CD8-positive, alpha-beta memory T cell (primary cell): ENCODE results near the gene MYO1H. TPM values are rescaled to one million over a fixed set of nuclear protein-coding genes. Genes with fewer than 3 reads are reported as not detected.

Source experiments
- CTCF ChIA-PET: fragments of 350-600 bp; sonication (Branson Sonifier 250); formaldehyde crosslinking; loops from one replicate; lab custom pipeline; 2021; ENCODE audit warnings: antibody characterized with exemption; lab: Charles Lee
- POLR2A ChIA-PET: fragments of 350-600 bp; sonication (Branson Sonifier 250); formaldehyde crosslinking; loops from one replicate; lab custom pipeline; 2021; ENCODE audit warnings: antibody characterized with exemption; lab: Charles Lee
- DNase-seq, 5 donors: peaks; one replicate each; pipeline versions ENCODE4 v3.0.0 to v3.0.0-alpha.2; 2020 to 2022; ENCODE audit warnings: mixed read lengths in 1 of 5
- H3K27ac ChIP-seq: one replicate; pipeline ENCODE4 v1.7.0; 2013; ENCODE audit warnings: low read depth, mild to moderate bottlenecking, low read length, moderate library complexity
- H3K27me3 ChIP-seq: 2 replicates; pipeline ENCODE4 v1.7.0; 2013; ENCODE audit warnings: low read length, mild to moderate bottlenecking; ENCODE audit not compliant: insufficient read depth, poor library complexity, severe bottlenecking
- H3K36me3 ChIP-seq: 2 replicates; pipeline ENCODE4 v1.7.0; 2013; ENCODE audit warnings: mild to moderate bottlenecking, low read length, moderate library complexity; ENCODE audit not compliant: insufficient read depth
- H3K4me1 ChIP-seq: 2 replicates; pipeline ENCODE4 v1.7.0; 2013; ENCODE audit warnings: mild to moderate bottlenecking, low read length, moderate library complexity; ENCODE audit not compliant: insufficient read depth
- H3K4me3 ChIP-seq: 2 replicates; pipeline ENCODE4 v1.7.0; 2013; ENCODE audit warnings: mild to moderate bottlenecking, low read length
- H3K9me3 ChIP-seq: 2 replicates; pipeline ENCODE4 v1.7.0; 2013; ENCODE audit warnings: mild to moderate bottlenecking, low read length
- H3K27ac Mint-ChIP-seq, 8 donors: one replicate each; pipeline ENCODE4 v1.8.0; 2020 to 2021; ENCODE audit warnings: mixed read lengths in 8 of 8, mild to moderate bottlenecking in 6 of 8, inconsistent platforms in 3 of 8, moderate library complexity in 3 of 8
- H3K27me3 Mint-ChIP-seq, 2 donors: one replicate each; pipeline ENCODE4 v1.8.0; 2020 to 2021; ENCODE audit warnings: mixed read lengths in 2 of 2, mild to moderate bottlenecking in 1 of 2, moderate library complexity in 1 of 2
- H3K36me3 Mint-ChIP-seq, 3 donors: one replicate each; pipeline ENCODE4 v1.8.0; 2020 to 2021; ENCODE audit warnings: mixed read lengths in 3 of 3, inconsistent platforms in 1 of 3, mild to moderate bottlenecking in 1 of 3
- H3K4me1 Mint-ChIP-seq, 3 donors: one replicate each; pipeline ENCODE4 v1.8.0; 2020 to 2021; ENCODE audit warnings: mixed read lengths in 3 of 3, inconsistent platforms in 1 of 3, mild to moderate bottlenecking in 1 of 3
- H3K4me3 Mint-ChIP-seq, 7 donors: one replicate each; pipeline ENCODE4 v1.8.0; 2020 to 2021; ENCODE audit warnings: mixed read lengths in 7 of 7, mild to moderate bottlenecking in 6 of 7, moderate library complexity in 4 of 7, inconsistent platforms in 2 of 7
- H3K9me3 Mint-ChIP-seq, 5 donors: one replicate each; pipeline ENCODE4 v1.8.0; 2020 to 2022; ENCODE audit warnings: mixed read lengths in 5 of 5, mild to moderate bottlenecking in 3 of 5, moderate library complexity in 2 of 5, inconsistent platforms in 1 of 5
- polyA plus RNA-seq: library from polyadenylated mRNA; unstranded; fragments of 300-500 nt; fragmentation: Illumina TruSeq; gene quantifications from one replicate; pipeline ENCODE4 v1.2.3, GENCODE V29; 2021
- total RNA-seq, 2 experiments: library from RNA; stranded (reverse); gene quantifications; one replicate each; pipeline ENCODE4 v1.2.3, GENCODE V29; 2021

The MYO1H gene
- total and polyA plus RNA-seq, 3 experiments from 2014 or later = not detected

- ChIA-PET CTCF (interaction anchor here (2.5 kb wide), 1 partner anchor 16 kb away, joined by 8 read pairs; no protein-coding TSS in a partner anchor), POLR2A (no interaction called here)
- no peaks in the 10 kb centered on the region for H3K27me3 Mint-ChIP-seq
- no peaks in the 10 kb centered on the region for H3K27me3 ChIP-seq
- no peak overlapping the region for H3K27ac ChIP-seq
- H3K36me3 Mint-ChIP-seq = peaks cover 0 to 91% (median 10%) of the 10 kb centered on the region in 3 donors
- H3K4me3 Mint-ChIP-seq = no peak overlapping the region
- H3K4me1 Mint-ChIP-seq = peaks cover 2 to 6% (median 3%) of the 10 kb centered on the region in 3 donors
- no peak for DNase-seq
- H3K27ac Mint-ChIP-seq = no peak overlapping the region
- no peaks in the 10 kb centered on the region for H3K9me3 ChIP-seq
- H3K36me3 ChIP-seq = peaks cover 10% of the 10 kb centered on the region
- no peaks in the 10 kb centered on the region for H3K4me1 ChIP-seq
- H3K4me3 ChIP-seq = no peak overlapping the region
- no peaks in the 10 kb centered on the region for H3K9me3 Mint-ChIP-seq
Measured at GRCh38 chr12:109448707-109449390, 101.1 kb downstream of the MYO1H start.

- peak overlapping the region in 1 of 8 donors; percentile 87 for H3K27ac Mint-ChIP-seq
- peaks cover 17% of the 10 kb centered on the region for H3K36me3 ChIP-seq
- POLR2A ChIA-PET = no interaction called here
Measured at GRCh38 chr12:109449845-109450532, 102.3 kb downstream of the MYO1H start.

GRCh38 chr12:109450980-109451379 lies 103.3 kb downstream of the MYO1H start:
- Histone ChIP-seq H3K4me3 (no peak overlapping the region), H3K9me3 (no peaks in the 10 kb centered on the region), H3K4me1 (no peaks in the 10 kb centered on the region), H3K36me3 (peaks cover 27% of the 10 kb centered on the region), H3K27ac (no peak overlapping the region), H3K27me3 (no peaks in the 10 kb centered on the region)
- peak overlapping the region in 1 of 7 donors; percentile 48 for H3K4me3 Mint-ChIP-seq
- H3K27ac Mint-ChIP-seq = peak overlapping the region in 3 of 8 donors; percentile 2 to 87 (median 85)
- DNase-seq = no peak
- H3K36me3 Mint-ChIP-seq = peaks cover 0 to 94% (median 12%) of the 10 kb centered on the region in 3 donors
- POLR2A ChIA-PET = no interaction called here
- CTCF ChIA-PET = interaction anchor here (0.8 to 2.5 kb wide), 2 partner anchors 18 to 23 kb away, joined by 3 to 8 read pairs; no protein-coding TSS in a partner anchor
- no peaks in the 10 kb centered on the region for H3K27me3 Mint-ChIP-seq
- no peaks in the 10 kb centered on the region for H3K9me3 Mint-ChIP-seq
- H3K4me1 Mint-ChIP-seq = peaks cover 2 to 6% (median 3%) of the 10 kb centered on the region in 3 donors

More at GRCh38 chr12:109449845-109450532, 102.3 kb downstream of the MYO1H start:
- Mint-ChIP-seq H3K4me3 (peak overlapping the region in 1 of 7 donors; percentile 48), H3K9me3 (no peaks in the 10 kb centered on the region), H3K4me1 (peaks cover 2 to 6% (median 3%) of the 10 kb centered on the region in 3 donors), H3K36me3 (peaks cover 0 to 94% (median 12%) of the 10 kb centered on the region in 3 donors), H3K27me3 (no peaks in the 10 kb centered on the region)
- Histone ChIP-seq H3K9me3 (no peaks in the 10 kb centered on the region), H3K4me3 (no peak overlapping the region), H3K27me3 (no peaks in the 10 kb centered on the region), H3K4me1 (no peaks in the 10 kb centered on the region), H3K27ac (no peak overlapping the region)
- CTCF ChIA-PET = interaction anchor here (0.8 to 2.5 kb wide), 2 partner anchors 17 to 22 kb away, joined by 3 to 8 read pairs; no protein-coding TSS in a partner anchor
- no peak for DNase-seq

- Histone ChIP-seq H3K9me3 (no peaks in the 10 kb centered on the region), H3K27me3 (no peaks in the 10 kb centered on the region), H3K4me3 (no peak overlapping the region), H3K27ac (no peak overlapping the region), H3K4me1 (no peaks in the 10 kb centered on the region), H3K36me3 (peaks cover 30% of the 10 kb centered on the region)
- CTCF ChIA-PET = no interaction called here
- Mint-ChIP-seq H3K4me3 (peak overlapping the region in 1 of 7 donors; percentile 48), H3K9me3 (no peaks in the 10 kb centered on the region), H3K27me3 (no peaks in the 10 kb centered on the region), H3K27ac (peak overlapping the region in 3 of 8 donors; percentile 2 to 87 (median 85)), H3K4me1 (peaks cover 2 to 6% (median 3%) of the 10 kb centered on the region in 3 donors), H3K36me3 (peaks cover 0 to 94% (median 12%) of the 10 kb centered on the region in 3 donors)
- DNase-seq = no peak
- POLR2A ChIA-PET = no interaction called here
Measured at GRCh38 chr12:109451400-109451799, 103.7 kb downstream of the MYO1H start.

GRCh38 chr12:109452489-109452888 lies 104.8 kb downstream of the MYO1H start:
- no peak overlapping the region for H3K27ac ChIP-seq
- no peaks in the 10 kb centered on the region for H3K9me3 ChIP-seq
- ChIA-PET CTCF (interaction anchor here (1.2 to 1.5 kb wide), 2 partner anchors 22 to 24 kb away, joined by 3 read pairs; no protein-coding TSS in a partner anchor), POLR2A (no interaction called here)
- Mint-ChIP-seq H3K4me1 (peaks cover 2 to 6% (median 3%) of the 10 kb centered on the region in 3 donors), H3K27me3 (no peaks in the 10 kb centered on the region), H3K27ac (peak overlapping the region in 3 of 8 donors; percentile 18 to 82 (median 19)), H3K36me3 (peaks cover 4 to 97% (median 22%) of the 10 kb centered on the region in 3 donors), H3K9me3 (no peaks in the 10 kb centered on the region), H3K4me3 (peak overlapping the region in 1 of 7 donors; percentile 1)
- H3K4me3 ChIP-seq = no peak overlapping the region
- no peak for DNase-seq
- H3K4me1 ChIP-seq = no peaks in the 10 kb centered on the region
- no peaks in the 10 kb centered on the region for H3K27me3 ChIP-seq
- H3K36me3 ChIP-seq = peaks cover 41% of the 10 kb centered on the region

GRCh38 chr12:109455706-109456105 lies 108.0 kb downstream of the MYO1H start:
- no peak overlapping the region for H3K4me3 ChIP-seq
- Mint-ChIP-seq H3K27me3 (no peaks in the 10 kb centered on the region), H3K27ac (no peak overlapping the region), H3K9me3 (no peaks in the 10 kb centered on the region), H3K4me1 (peaks cover 2 to 9% (median 6%) of the 10 kb centered on the region in 3 donors), H3K36me3 (peaks cover 4 to 96% (median 25%) of the 10 kb centered on the region in 3 donors), H3K4me3 (no peak overlapping the region)
- DNase-seq = no peak
- no peaks in the 10 kb centered on the region for H3K9me3 ChIP-seq
- no peaks in the 10 kb centered on the region for H3K4me1 ChIP-seq
- ChIA-PET CTCF (no interaction called here), POLR2A (no interaction called here)
- H3K27ac ChIP-seq = no peak overlapping the region
- H3K27me3 ChIP-seq = no peaks in the 10 kb centered on the region
- peaks cover 48% of the 10 kb centered on the region for H3K36me3 ChIP-seq

GRCh38 chr12:109458086-109458485 lies 110.4 kb downstream of the MYO1H start:
- peaks cover 4 to 87% (median 22%) of the 10 kb centered on the region in 3 donors for H3K36me3 Mint-ChIP-seq
- H3K4me3 Mint-ChIP-seq = no peak overlapping the region
- no peak for DNase-seq
- H3K9me3 Mint-ChIP-seq = no peaks in the 10 kb centered on the region
- H3K27ac Mint-ChIP-seq = no peak overlapping the region
- Histone ChIP-seq H3K27me3 (no peaks in the 10 kb centered on the region), H3K4me3 (no peak overlapping the region), H3K4me1 (peaks cover 20% of the 10 kb centered on the region), H3K27ac (no peak overlapping the region), H3K9me3 (no peaks in the 10 kb centered on the region), H3K36me3 (peaks cover 42% of the 10 kb centered on the region)
- CTCF ChIA-PET = no interaction called here
- peaks cover 15 to 24% (median 16%) of the 10 kb centered on the region in 3 donors for H3K4me1 Mint-ChIP-seq
- no peaks in the 10 kb centered on the region for H3K27me3 Mint-ChIP-seq
- POLR2A ChIA-PET = no interaction called here
